Omental fat pad (tissue), 4 donors: ENCODE data around the gene IRX3. TPM values are rescaled to one million over a fixed set of nuclear protein-coding genes. Genes with fewer than 3 reads are reported as not detected.

Experiments used
- ATAC-seq: fragments of 150-250 bp; one replicate; pipeline ENCODE4 v1.9.1; 2016; ENCODE audit warnings: mild to moderate bottlenecking, moderate library complexity; ENCODE audit not compliant: low FRiP score
- DNase-seq: peaks from one replicate; pipeline ENCODE4 v3.0.0-alpha.2; 2019; ENCODE audit warnings: low spot score
- CTCF ChIP-seq, 3 donors: fragments of 450-650 bp; IDR thresholded peaks; one replicate each; pipeline ENCODE4 v1.5.1; 2016 to 2017; ENCODE audit warnings: antibody characterized with exemption in 3 of 3, mild to moderate bottlenecking in 3 of 3, moderate library complexity in 2 of 3
- total RNA-seq, 4 donors: library from RNA; depleted of rRNA; stranded (reverse); fragments of >200 nt; gene quantifications; one replicate each; pipeline ENCODE4 v1.1.0, GENCODE V29; 2016

The IRX3 gene
- 1 to 10 TPM in 1 of 4 donors, under 1 TPM in 3; 0.37 to 8.2 (median 0.68) TPM for total RNA-seq

- TF ChIP-seq CTCF (IDR thresholded peaks at IDR 0.05), result no peak
- DNase-seq, result no peak
- peak; percentile 55 for ATAC-seq
These were observed at the start of gene IRX3 for GRCh38 chr16:54286366-54287130. IRX3 (minus strand) TSS chr16:54286787; CDS start chr16:54286050, 737 bp downstream.

GRCh38 chr16:54335230-54335629 is 48.6 kb upstream of the IRX3 start:
- ATAC-seq (no peak), DNase-seq (no peak)
- no peak for TF ChIP-seq CTCF (IDR thresholded peaks at IDR 0.05)

- TF ChIP-seq CTCF (IDR thresholded peaks at IDR 0.05), result no peak
- DNase-seq (no peak), ATAC-seq (no peak)
These were observed 47.6 kb upstream of the IRX3 start for GRCh38 chr16:54334208-54334607.

- no peak for ATAC-seq
- TF ChIP-seq CTCF (IDR thresholded peaks at IDR 0.05), result no peak
- DNase-seq, result no peak
These were observed 44.8 kb upstream of the IRX3 start for GRCh38 chr16:54331241-54332002.

GRCh38 chr16:54327609-54328008 is 41.0 kb upstream of the IRX3 start:
- no peak for TF ChIP-seq CTCF (IDR thresholded peaks at IDR 0.05)
- DNase-seq, result no peak
- no peak for ATAC-seq

GRCh38 chr16:54326266-54326662 is 39.7 kb upstream of the IRX3 start:
- peak; percentile 85 for ATAC-seq

More at GRCh38 chr16:54326266-54326662, 39.7 kb upstream of the IRX3 start:
- DNase-seq, result no peak
- no peak for TF ChIP-seq CTCF (IDR thresholded peaks at IDR 0.05)
